Bronchial epithelial cell (primary cell): ENCODE data around the gene RCBTB1. TPM values are rescaled to one million over a fixed set of nuclear protein-coding genes. Genes with fewer than 3 reads are reported as not detected.

Source experiments
- DNase-seq: peaks from one replicate; pipeline ENCODE4 v3.0.0-alpha.2; 2010; ENCODE audit warnings: low read depth
- FAIRE-seq: peaks from 2 replicates; lab custom pipeline; 2011; peaks lifted over from hg19 to GRCh38; lab: Jason Lieb, UNC
- H3K27me3 ChIP-seq: 2 replicates; pipeline ENCODE4 v1.5.1; 2011; ENCODE audit warnings: low read length; ENCODE audit not compliant: control insufficient read depth, insufficient read depth
- H3K36me3 ChIP-seq: 2 replicates; pipeline ENCODE4 v1.5.1; 2011; ENCODE audit warnings: low read length; ENCODE audit not compliant: control insufficient read depth, insufficient read depth
- H3K4me3 ChIP-seq: 2 replicates; pipeline ENCODE4 v1.5.1; 2011; ENCODE audit warnings: mild to moderate bottlenecking, low read depth, low read length, control low read depth
- total RNA-seq: library from RNA; depleted of rRNA; stranded (reverse); fragments of >200 nt; gene quantifications from 2 replicates; pipeline ENCODE4 v1.2.1, GENCODE V29; 2014
- TF ChIP-seq, protein P1 (sequence below): IDR thresholded peaks from 2 replicates; pipeline ENCODE4 v1.5.1; 2011; ENCODE audit warnings: mild to moderate bottlenecking, moderate library complexity, low read length, control low read depth, inconsistent platforms; ENCODE audit not compliant: insufficient read depth, severe bottlenecking

RCBTB1 gene
- total RNA-seq, 1 donor from 2014 or later = 21.3 TPM

GRCh38 chr13:49494645-49495044 lies 90.7 kb downstream of the RCBTB1 start:
- TF ChIP-seq, protein P1, sequence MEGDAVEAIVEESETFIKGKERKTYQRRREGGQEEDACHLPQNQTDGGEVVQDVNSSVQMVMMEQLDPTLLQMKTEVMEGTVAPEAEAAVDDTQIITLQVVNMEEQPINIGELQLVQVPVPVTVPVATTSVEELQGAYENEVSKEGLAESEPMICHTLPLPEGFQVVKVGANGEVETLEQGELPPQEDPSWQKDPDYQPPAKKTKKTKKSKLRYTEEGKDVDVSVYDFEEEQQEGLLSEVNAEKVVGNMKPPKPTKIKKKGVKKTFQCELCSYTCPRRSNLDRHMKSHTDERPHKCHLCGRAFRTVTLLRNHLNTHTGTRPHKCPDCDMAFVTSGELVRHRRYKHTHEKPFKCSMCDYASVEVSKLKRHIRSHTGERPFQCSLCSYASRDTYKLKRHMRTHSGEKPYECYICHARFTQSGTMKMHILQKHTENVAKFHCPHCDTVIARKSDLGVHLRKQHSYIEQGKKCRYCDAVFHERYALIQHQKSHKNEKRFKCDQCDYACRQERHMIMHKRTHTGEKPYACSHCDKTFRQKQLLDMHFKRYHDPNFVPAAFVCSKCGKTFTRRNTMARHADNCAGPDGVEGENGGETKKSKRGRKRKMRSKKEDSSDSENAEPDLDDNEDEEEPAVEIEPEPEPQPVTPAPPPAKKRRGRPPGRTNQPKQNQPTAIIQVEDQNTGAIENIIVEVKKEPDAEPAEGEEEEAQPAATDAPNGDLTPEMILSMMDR = no peak
- H3K36me3 ChIP-seq = no peaks in the 10 kb centered on the region
- peak overlapping the region; percentile 56 for H3K4me3 ChIP-seq
- DNase-seq (no peak), FAIRE-seq (no peak)
- no peaks in the 10 kb centered on the region for H3K27me3 ChIP-seq

GRCh38 chr13:49488563-49488962 lies 96.8 kb downstream of the RCBTB1 start:
- no peak for FAIRE-seq
- DNase-seq = no peak
- Histone ChIP-seq H3K4me3 (no peak overlapping the region), H3K36me3 (peaks cover 4% of the 10 kb centered on the region), H3K27me3 (no peaks in the 10 kb centered on the region)
- TF ChIP-seq, protein P1 = no peak

Other genes with a start within 250 kb of the RCBTB1 start
- 6.6 and 8.6 TPM in 2 replicates for gene CAB39L, start 141.5 kb downstream of the RCBTB1 start, total RNA-seq
- 5.2 and 5.3 TPM in 2 replicates for gene SETDB2, start 141.3 kb downstream of the RCBTB1 start, total RNA-seq
- 7.9 and 9.5 TPM in 2 replicates for gene PHF11, start 89.6 kb downstream of the RCBTB1 start, total RNA-seq
- gene ARL11, start 42.9 kb upstream of the RCBTB1 start, total RNA-seq = under 0.01 TPM in 1 of 2 replicates, not detected in the other
- gene EBPL, start 105.9 kb upstream of the RCBTB1 start, total RNA-seq = 80.4 and 146 TPM in 2 replicates
- gene KPNA3, start 207.1 kb upstream of the RCBTB1 start, total RNA-seq = 25.9 and 26.9 TPM in 2 replicates